HL-60/S4 (cell line): Measurements from ENCODE around the gene UROC1.

Experiments used
- in situ Hi-C: fragments of 300-500 bp; cut with MboI; formaldehyde crosslinking; loops from 2 replicates; pipeline ENCODE4 v1.14.3; 2022; ENCODE audit warnings: low sequenced_read_pairs

UROC1 gene

DNA sequence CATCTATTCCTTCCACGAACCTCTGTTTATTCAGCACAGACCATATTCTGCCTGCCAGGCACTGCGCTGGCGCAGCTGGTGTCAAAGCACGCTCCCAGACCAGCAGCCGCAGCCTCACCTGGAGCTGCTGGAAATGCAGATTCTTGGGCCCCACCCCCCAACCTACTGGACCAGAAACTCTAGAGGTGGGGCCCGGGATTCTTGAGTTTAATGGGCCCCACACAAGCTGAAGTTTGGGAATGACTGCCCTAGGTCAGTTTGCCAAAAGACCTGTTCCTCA, 13.4 kb upstream of the UROC1 start:
- in situ Hi-C loops: no loop called here

- in situ Hi-C loops: no loop called here
These were observed 12.8 kb upstream of the UROC1 start for GRCh38 chr3:126530171-126531050.

DNA sequence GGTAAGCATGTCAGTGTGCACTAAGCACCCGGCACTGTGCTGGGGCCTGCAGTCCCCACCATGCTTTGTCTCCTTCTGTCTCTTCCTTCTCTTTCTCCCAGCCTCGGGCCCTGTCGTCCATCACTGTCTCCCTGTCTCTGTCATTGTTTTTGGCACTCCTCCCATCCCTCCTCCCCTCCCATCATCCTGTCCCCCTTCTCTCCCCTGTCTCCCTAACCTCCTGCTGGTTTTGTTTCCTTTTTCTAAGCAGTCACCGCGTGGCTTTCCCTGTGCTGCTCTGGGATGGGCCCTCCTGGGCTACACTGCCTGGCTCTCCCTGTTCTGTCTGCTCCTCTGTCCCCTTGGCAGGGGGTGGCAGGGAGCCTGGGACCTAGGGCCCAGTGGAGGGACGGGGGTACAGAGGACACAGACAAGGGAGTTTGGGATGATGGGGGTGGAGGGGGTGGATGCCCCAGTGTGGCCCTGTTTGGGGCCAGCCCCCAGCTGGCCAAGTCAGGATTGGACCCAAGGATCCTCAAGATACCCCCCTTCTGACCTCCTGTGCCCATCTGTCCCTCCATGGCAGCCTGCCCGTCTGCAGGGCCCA, 12.1 kb upstream of the UROC1 start:
- in situ Hi-C loops: no loop called here

GRCh38 chr3:126528800-126529541, 11.4 kb upstream of the UROC1 start:
- in situ Hi-C loops: no loop called here

DNA sequence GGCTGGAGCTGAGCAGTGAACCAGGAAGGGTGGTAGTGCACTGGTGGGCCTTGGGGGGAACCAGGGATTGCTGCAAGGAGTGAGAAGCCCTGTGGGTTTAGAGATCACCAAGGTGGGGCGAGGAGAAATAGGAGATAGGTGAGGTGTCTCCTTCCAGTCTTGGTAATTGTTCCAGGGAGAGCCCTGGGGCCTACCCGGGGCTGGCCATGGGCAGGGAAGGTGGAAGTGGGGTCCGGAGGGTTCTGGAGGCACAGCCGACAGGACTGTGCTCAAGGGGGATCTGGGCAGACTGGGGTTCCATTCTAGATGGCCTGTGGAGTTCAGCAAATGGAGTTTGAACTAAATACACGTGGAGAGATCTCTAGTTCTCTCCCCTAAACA, 10.8 kb upstream of the UROC1 start:
- in situ Hi-C loops: no loop called here

DNA sequence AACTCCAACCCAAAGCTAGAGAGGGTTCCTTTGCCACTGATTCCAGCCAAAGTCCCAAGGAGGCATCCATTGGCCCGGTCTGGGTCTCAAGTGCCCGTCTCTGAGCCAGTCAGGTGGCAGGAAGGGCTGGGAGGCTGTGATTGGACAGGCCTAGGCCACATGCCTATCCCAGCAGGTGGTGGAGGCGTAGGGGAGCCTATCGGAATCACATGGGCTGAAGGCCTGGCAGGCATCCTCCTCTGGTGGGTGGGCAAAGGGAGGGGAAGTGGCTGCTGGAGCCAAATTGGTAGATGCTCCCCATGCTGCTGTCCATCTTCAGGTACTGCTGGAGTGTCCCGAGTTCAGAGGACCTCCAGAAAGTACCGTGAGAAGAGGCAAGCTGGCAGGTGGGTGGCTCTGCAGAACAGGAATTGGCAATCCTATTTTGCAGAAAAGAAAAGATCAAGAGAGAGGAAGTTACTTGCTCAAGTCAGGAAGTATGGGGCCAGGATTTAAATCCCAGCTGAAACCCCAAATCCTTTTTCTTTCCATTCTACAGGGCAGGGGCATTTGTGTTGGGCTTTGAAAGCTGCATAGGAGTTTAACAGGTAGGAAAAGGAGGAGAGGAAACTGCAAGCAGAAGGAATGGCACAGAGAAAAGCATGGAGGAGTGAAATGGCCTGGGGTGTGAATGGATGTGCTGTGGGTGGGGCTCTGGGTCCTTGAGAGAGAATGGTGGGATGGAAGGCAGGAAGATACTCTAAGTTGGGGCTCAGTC, 10.1 kb upstream of the UROC1 start:
- in situ Hi-C loops: no loop called here

GRCh38 chr3:126527006-126527405, 9.4 kb upstream of the UROC1 start:
- in situ Hi-C loops: no loop called here

DNA sequence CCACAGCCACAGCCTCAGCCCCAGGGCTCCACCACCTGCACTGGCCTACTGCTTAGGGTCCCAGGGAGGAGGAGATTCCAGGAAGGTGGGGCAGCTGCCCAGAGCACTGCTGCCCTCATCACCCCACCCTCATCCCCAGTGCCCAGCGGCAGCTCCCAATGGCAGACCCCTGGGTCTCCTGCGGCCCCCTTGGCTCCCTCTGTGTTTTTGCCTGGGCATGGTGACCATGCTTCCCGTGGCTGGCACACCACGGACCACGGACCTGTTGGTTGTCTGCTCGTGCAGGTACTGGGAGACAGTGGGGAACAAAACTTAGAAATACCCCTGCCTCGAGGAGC, 9.1 kb upstream of the UROC1 start:
- in situ Hi-C loops: no loop called here

- in situ Hi-C loops: no loop called here
These were observed 8.5 kb upstream of the UROC1 start for GRCh38 chr3:126525853-126526667.

GRCh38 chr3:126525091-126525852, 7.7 kb upstream of the UROC1 start:
- in situ Hi-C loops: no loop called here

DNA sequence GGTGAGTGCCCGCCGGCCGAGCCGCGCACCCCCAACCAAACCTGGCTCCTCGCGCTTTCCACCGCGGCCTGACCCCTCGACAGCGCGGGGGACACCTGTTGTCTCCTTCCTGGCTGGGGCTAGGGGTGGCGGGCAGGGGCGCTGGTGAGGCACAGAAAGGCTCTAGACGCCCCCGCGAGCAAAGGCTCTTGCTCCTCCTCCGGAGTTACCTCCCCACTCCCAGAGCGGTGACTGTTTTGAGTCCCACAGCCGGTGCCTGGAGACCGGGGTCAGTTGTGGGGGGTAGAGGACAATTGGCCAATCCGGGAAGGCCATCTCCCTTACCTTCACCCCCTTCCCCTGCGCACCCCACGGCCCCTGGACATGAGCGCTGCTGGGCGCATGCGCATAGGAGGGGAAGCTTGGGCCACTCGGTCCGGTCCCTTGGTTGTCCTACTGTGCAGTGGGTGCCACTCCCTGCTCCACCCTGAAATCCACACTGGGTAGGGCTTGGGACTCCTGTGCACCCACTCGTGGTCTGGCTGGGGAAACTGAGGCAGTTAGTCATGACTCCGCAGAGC, 6.9 kb upstream of the UROC1 start:
- in situ Hi-C loops: no loop called here

DNA sequence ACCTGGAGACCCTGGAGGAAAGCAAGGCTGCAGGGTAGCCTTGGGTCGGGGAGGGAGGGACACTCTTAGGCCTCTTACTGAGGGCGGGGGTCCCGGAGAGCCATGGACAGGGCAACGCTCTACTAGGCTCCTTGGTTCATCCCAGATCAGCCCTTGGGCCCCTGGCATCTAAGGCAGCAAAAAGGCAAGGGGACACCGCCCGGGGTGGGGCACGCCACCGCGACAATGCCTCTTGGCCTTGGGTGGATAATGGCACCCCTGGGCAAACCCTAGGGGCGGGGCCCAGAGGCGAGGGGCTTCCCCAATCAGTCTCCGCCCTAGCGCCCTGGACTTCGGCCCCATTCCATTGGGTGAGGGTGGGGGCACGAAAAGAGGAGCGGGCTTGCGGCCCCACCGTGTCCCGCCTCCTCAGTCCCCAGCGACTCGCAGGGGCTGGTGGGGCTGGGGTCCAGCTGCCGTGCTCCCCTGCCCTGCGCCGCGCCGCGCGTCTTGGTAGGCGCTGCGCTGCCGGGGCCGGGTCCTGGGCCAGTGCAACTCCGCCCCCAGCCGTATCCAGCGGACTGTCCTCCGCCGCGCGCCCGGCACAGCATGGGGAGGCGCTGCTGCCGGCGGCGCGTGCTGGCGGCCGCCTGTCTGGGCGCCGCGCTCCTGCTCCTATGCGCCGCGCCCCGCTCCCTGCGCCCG, 6.3 kb upstream of the UROC1 start, which contains the start of gene CHST13:
CHST13 (plus strand) TSS at position 411 of the 684 bp plus-strand sequence; CDS start at position 589, 178 bp downstream.
- in situ Hi-C loops: no loop called here

DNA sequence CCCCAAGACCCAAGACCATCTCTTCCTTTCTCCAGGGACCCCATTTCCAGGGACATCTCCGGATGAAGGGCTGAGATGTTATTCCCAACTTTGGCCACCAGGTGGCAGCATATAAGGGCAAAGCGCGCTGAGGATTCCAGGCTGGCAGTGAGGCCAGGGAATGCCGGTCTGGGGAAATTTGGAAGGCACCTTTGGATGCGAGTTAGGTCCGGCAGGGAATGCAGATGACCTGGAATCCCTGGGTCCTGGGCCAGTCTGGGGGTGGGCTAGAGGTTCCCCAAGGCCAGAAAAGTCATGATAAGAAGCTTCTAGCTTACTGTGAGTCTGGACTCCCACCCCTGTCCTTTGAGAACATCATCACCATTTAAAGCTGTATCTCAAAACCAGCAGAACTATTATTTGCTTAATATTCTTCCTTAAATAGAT, 4.8 kb upstream of the UROC1 start:
- in situ Hi-C loops: no loop called here

- in situ Hi-C loops: no loop called here
These were observed 3.7 kb upstream of the UROC1 start for GRCh38 chr3:126521122-126521891.

DNA sequence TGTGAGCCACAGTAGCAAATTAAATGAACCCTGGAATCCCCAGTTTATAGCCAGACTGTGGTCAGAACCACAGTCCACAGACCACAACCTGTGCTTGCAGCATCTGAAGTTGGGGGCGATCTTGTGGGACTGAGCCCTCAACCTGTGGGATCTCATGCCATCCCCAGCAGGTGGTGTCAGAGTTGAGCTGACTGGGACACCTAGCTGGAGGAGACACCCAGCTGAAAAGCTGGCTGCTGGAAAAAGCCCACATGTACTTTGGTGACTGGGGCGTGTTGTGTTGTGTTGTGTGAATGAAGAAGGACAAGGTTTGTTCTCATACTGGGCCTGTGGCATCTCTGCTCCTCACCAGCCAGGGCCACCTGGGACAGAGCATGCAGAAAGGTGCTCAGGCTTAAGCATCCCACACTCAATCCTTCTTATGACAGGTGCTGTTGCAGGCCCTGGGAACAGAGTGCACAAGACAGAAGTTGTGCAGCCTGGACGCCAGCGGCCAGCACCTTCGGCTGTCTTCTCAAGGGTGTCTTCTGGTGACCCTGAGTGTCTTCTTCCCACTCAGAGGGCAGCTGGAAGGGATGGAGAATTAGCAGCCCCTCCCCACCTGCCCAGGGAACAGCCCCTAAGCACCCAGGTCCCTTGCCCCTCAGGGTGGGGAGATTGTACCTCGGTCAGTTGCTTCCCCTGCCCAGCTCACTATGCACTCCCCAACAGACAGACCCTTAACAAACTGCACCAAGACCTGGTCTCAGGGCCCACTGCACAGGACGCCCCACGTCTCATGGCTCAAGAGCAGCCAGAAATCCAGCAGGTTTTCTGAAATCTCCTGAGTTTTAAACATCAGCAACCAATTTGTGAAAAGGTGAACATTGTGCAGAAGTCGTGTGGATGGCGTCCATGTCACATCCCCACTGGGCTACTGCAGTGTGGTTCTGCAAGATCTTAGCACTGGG, 2.2 kb upstream of the UROC1 start:
- in situ Hi-C loops: no loop called here

- in situ Hi-C loops: no loop called here
These were observed 1.2 kb upstream of the UROC1 start for GRCh38 chr3:126518779-126519177.
